HG03139 (cell line): ENCODE data around the gene IL19.
A peak's percentile ranks its signal among the peaks of the same experiment; 100 is the strongest.
"Not testable (repeated sequence)": the region's sequence is repeated elsewhere in the genome, so short reads cannot be mapped to it uniquely, and the experiment has no call there.

Experiments used
- ATAC-seq: cut with Tn5 transposase; IDR thresholded peaks from one replicate; pipeline ENCODE4 v1.9.1; 2021; ENCODE audit not compliant: unreplicated experiment

IL19 gene

DNA sequence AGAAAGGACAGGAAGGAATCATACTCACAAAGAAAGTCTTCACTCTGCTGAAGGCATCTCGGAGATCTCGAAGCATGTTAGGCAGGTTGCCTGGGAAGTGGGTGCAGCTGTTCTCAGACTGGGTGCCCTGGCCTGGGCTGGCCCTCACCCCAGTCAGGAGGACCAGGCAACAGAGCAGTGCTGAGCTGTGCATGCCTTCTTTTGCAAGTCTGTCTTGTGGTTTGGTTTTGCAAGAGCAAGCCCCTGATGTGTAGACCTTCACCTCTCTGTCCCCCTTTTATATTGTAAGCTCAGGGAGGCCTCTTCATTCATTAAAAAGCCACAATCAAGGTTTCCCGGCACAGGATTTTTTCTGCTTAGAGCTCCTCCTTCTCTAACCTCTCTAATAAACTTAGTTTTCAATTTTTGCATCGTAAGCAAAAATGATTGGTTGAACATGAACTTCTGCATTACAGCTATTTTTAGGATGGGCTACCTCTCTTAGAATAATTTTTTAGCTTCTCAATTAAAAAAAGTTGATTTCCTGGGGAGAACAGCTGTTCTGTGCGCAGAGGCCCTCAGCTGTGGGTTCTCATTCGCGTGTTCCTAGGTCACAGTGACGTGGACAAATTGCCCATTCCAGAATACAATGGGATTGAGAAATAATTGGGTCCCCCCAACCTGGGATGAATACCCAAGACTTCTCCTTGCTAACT, 1.8 kb downstream of the IL19 start, which contains the start of gene IL10:
IL10 (minus strand) TSS at position 252 of the 695 bp plus-strand sequence; CDS start at position 193, 59 bp downstream.
- no peak for ATAC-seq

DNA sequence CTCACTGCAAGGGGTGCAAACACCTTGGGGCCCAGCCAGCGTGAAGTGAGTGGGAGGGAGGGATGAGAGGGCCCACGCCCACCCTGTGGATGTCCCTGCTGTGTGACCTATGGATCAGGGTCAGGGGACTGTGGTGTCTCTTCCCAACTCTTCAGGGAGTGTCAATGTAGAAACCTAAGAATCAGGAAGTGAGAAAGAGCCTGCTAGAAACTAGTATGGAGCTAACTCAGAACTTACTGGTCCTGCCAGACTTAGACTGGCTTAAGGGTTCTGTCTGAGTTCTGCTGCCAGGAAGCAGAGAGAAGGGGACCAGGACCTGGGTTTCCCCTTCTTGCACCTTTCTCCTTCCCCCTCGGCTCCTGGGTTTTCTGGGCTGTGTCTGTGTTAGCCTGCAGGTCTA, 3.5 kb downstream of the IL19 start:
- no peak for ATAC-seq

DNA sequence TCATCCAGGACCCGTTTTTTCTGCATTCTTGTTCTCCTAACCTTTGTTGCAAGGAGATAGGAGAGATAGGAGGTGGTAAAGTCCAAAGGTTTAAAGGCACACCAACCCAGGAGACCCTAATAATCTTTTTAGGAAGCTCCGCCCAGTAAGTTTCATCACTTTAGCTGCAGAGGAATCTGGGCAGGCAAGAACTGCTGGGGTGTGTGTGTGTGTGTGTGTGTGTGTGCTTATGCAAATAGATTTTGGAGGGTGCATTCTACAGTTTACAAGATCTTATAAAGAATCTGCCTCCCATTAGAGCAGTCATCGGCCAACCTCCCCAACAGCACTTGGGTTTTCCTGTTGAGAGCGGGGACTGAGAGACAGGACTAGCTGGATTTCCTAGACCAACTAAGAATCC, 5.7 kb downstream of the IL19 start:
- no peak for ATAC-seq

DNA sequence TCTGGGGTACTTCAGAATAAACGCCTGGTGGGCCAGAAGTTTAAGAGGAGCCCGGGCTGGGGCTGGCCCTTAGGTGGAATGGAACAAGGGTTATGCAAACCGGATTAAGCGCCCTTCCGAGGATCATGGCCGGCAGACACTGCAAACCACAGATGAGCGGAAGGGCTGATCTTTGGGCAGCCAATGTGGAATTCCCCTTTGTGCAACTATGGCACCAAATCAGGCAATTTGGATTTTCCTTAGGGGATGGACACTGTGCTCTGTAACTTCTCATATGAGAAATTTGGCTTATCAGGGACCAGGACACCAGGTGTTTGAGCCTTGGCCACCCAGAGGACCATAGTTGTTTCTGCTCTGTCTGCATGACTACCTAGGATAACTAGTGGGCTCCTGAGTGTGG, 7.5 kb downstream of the IL19 start:
- no peak for ATAC-seq

DNA sequence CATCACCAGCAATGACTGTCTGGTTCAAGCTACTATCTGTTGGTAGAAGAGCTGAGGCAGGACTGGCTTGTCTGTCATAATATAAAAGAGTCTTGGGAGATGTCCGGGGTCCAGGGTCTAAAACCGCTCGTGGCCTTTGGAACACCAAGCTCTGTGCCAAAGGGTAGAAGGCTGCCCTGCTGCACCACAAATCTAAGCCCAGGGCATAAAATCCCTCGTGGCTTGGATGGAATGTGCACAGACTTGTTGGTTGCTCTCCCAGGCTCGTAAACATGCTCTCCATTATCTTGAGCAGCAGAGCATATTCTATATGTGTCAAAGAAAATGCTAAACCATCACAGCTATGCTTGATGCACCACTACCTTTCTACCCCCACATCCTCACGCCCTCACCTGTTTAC, 8.3 kb downstream of the IL19 start:
- not testable (repeated sequence) for ATAC-seq

DNA sequence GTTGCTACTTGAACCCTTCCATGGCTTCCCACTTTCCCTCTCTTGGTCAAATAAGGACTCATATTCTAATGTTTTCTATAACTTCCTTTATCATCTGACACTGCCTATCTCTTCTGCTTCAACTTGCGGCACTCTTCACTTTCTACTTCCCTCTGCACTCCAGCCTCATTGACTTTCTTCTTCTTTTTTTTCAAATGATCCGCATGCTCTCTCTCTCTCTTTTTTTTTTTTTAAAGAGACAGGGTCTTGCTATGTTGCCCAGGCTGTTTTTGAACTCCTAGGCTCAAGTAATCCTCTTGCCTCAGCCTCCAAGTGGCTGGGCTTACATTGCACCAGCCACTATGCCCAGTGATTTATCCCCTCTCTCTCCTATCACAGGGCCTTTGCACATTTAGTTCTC, 9.1 kb downstream of the IL19 start:
- ATAC-seq = no peak

DNA sequence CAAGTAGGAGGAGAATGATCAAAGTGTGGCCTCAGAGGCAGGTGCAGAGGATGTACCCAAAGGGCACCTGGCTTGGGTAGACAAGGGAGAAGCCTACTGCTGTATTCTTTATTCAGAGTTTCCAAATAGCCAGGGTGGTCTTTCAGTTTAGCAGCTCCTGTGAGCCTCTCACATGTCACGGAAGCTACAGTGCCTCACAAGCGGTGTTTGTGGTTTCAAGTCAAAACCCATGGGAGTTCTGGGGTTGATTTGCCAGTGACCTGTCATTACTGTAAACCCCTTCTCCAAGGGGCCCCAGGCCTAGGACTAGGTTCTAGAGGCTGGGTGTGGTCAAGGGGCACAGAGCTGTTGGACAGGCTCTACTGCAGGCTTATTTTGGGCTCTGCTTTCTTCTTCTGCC, 11.9 kb downstream of the IL19 start:
- ATAC-seq = peak; percentile 67

DNA sequence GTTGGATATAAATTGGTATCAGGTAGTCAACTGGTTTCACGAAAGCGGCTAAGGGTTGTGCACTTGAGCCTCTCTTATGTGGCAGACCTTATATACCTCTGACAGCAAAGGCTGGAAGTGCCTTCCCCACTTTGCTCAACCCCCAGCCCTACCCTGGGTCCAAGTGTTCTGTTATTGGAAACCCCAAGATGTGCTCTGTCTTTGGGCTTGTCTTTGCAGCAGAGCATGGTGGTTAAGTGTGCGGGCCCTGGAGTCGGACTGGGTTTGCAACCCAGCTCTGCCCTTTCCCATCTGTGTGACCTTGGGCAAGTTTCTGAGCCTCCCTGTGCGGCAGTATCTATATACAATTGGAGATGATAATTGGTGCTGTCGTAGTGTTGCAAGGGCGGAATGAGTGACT, 12.9 kb downstream of the IL19 start:
- no peak for ATAC-seq

DNA sequence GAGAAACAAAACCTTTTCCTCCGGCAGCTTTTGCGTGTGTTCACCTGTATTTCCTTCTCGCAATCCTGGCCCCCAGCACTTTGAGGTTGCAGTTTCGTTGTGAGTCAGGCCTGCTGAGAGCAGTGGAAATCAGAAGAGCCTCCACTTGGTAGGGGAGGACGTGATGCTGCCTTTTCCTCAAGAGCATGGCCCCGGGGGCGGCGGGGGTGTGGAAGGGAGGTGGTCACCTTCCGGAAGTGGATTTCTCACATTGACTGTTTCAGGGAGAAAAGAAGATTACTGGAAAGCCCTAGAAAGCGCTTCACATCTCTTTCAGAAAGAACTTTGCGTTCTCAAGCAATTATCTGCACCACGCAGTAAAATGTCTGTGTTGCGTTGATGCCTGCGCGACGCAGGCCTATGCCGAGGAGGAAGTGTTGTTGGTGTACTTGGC, 13.9 kb downstream of the IL19 start:
- peak; percentile 55 for ATAC-seq

DNA sequence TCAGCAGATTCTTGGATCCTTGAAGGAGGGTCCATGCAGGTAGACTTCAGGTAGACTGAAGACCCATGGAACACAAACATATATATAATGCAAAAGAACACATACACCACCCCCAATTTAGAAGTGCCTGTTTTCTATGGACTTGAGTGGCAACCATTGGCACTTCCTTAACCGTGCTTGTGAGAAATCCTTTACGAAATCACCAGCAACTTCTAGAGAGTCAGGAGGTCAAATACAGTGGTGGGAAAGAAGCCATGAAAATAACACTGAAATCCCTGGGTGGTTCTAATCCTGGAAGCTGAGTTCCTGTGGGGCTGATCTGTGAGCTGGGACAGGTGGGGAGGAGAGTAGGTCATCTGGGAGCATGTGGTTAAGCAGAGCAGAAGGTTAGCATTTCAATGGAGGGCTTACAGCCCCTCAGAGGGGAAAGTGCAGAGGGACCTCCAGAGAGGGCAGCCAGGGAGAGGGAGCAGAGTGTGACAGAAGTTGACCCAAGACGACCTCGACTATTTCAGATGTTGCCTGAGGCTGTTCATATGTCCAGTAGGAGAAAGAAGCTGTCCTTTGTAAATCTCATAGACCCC, 14.7 kb downstream of the IL19 start:
- ATAC-seq = no peak

DNA sequence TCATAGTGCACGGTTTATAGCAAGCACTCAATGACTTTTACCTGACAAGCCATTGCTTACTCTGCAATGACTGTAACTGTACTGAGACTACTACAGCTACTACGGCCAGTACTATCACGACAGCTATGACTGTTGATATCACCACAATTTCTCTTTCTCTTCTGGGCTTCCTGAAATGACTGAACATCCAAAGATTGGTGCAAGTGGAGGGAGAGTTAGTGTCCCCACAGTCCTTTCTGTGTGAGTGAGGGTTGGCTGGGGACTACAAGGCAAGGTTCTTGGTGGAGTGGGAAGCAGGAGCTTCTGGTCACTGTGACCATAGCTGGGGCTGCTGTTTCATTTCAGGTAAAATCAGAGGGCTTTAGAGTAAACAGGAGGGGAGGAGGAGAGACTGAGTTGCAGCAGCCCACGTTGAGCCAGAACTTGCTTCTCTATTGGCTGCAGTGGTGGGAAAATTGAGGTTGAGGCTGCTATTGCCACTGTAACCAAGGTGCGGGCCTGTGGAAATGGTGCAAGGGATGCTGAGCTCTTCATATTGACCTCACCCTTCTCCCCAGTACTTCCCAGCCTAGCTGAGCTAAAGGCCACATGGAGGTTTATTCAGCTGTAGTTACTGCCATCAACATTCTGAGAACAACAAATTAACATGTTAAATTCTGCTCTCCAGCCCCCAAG, 15.8 kb downstream of the IL19 start:
- no peak for ATAC-seq

DNA sequence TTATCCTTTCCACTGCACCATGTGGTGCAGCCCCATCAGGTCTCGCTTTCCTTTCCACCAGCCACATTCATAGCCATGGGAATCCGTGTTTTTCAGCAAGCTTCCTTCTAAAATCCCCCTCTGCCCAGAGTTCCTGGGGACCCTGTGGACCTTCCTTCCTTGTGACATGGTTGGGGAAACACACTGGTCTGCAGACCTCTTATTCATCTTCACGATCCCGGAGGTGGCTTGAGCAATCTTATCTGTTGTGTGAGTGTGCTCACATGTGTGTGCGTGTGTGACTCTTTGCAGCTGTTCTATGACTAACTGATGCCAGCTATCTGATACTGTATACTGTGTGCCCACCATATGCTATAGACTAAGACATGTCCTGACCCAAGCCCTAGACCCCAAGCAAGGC, 17.3 kb downstream of the IL19 start:
- ATAC-seq = no peak

DNA sequence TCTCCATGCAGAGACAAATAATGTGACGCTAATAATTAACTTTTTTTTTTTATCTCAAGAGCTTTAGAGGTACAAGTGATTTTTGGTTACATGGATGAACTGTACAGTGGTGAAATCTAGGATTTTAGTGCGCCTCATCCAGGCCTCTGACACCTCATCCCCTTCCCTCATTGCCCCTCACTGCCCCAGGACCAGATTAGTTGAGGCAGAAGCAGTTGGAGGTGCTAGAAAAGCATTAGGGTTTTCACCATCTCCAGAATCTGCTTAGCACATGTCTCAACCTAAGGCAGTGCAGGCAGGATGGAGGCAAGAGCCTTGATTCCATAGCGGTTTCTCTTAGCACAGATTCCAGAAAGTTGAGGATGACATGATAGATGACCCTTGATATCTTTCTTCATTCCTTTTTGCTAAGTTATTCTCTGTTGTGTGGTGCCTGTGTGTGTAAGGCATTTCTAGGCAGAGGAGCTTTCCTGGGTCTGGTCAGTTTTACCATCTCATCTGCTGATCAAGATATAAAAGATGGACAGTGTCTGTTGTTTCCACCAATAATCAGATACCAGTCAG, 18.0 kb downstream of the IL19 start:
- ATAC-seq = no peak

DNA sequence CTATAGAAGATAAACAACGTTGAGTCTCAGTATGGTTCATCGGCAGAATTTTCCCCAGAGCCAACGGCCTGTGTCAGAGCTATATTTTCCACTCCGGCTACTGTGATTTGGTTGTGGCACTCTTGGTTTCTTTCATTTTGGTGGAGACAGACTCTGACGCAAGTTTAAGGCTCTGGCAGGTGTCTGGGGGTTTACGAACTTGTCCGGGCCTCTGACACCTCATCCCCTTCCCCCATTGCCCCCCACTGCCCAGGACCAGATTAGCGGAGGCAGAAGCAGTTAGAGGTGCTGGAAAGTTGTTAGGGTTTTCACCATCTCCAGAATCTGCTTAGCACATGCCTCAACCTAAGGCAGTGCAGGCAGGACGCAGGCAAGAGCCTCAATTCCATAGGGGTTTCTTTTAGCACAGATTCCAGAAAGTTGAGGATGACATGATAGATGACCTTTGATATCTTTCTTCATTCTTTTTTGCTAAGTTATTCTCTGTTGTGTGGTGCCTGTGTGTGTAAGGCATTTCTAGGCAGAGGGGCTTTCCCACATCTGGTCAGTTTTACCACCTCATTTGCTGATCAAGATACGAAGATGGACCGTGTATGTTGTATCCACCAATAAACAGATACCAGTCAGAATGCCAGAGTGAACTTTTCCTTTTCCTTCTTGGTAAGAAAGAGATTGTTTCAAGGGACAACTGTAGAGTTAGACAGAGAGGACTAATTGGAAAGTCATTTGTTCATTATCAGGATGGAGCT, 20.1 kb downstream of the IL19 start:
- no peak for ATAC-seq

DNA sequence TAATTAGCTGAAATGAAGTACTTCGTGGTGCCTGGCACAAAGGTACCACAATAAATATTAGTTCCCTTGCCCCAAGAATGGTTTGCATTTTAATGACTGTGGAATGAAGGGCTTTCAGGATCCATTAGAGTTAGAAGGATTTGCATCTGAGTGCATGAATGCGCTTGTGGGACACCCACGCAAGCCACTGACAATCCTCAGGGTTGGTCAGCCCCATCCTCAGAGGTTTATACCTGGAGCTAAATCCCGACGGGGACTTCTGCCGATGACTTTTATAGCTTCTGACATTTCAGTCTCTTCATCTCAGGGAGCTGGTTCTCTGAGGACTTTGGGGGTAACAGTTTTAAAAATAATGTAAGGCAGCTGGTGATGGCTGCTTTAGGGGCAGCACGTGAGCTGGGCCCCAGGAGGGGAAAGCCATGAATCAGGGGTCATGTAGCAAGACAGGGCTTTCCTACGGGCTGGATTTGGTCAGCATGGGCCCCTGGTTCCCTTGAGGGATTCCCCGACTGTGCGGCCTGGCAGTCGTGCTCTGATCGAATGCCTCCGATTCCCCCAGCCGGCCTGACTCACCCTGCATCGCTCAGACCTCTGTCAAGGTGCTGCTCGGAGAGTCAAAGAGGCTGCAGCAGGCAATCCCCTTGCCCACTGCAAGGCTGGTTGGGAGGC, 22.5 kb downstream of the IL19 start:
- no peak for ATAC-seq

DNA sequence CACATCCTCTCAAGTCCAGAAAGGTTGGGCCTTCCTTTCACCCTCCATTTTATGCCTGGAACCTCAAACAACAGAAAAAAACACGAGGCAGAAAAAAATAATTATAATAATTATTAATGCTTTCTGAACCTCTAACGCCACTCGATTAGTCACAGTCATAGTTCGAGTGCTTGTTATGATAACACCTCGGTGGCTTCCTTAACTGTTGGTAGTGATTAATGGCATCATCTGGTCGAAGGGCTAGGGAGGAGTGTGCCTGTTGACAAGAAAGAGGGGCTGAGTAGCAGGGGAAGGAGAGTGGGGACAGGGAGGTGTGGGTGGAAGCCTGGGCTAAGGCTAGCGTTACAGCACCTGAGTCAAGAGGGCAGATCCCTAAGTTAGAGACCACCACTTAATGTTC, 23.0 kb downstream of the IL19 start:
- ATAC-seq = no peak

DNA sequence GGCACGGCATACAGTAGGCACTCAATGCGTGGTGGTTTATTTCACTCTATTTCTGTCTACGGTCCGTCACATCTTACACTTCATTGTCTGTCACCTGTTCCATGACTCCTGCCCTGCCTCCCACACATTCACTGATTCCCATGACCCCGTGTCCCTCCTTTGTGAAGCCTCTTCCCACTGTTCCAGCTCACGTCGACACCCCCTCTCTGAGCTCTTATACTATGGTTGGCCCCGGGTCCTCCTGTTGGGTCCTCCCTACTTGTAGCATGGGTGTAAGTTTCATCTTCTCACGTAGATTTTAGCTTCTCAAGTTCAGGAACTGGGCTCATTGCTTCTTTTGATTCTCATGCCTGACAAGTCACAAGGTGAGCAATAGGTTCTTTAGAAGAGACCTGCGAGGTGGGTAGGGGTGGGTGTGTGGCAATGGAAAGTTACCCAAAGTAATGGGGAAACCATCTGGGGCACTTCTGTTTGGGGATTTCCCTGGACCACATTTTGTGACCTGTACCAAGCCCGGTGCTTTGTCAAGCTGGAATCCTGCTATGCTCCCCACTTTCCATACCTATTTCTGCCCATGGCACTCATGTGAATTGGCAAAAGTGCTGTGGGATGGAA, 23.8 kb downstream of the IL19 start:
- no peak for ATAC-seq

DNA sequence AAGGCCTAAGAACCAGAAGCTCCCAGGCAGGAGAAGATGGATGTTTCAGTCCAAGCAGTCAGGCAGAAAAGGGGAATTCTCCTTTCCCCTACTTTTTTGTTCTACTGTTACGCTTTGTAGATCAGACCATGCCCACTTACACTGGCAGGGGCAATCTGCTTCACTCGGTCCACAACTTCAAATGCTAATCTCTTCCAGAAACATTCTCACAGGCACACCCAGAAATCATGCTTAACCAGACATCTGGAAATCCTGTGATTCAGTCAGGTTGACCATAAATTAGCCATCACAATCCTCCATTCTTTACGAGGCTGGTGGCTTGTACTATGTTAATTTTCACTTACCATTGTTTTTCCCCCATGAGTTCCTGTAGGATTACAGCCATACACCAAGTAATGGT, 25.5 kb downstream of the IL19 start:
- no peak for ATAC-seq

DNA sequence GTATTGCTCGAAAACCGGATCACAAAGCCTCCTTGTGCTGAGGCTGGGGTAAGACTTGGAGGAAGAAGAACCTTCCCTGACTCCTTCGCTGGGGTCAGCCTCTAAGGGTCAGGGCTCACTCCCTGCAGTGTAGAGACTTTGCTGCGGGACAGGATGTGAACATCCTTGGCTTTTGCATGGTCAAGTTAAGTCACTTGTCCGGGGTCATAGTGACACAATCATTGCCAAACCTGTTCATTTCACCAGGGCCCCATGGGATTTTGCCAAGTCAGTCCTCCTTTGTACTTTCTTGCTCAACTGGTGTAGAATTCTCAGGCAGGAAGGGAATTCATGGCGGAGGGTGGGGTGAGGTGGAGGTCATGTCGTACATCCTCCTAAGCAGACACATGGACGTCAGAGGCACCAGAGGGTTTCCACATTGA, 26.4 kb downstream of the IL19 start:
- ATAC-seq = no peak
